HG02642 (cell line): ENCODE measurements around the gene TBC1D9B.
A peak's percentile ranks its signal among the peaks of the same experiment; 100 is the strongest.

ENCODE experiments used
- ATAC-seq: cut with Tn5 transposase; IDR thresholded peaks from one replicate; pipeline ENCODE4 v1.9.1; 2021; ENCODE audit warnings: mild to moderate bottlenecking; ENCODE audit not compliant: unreplicated experiment, poor library complexity

The TBC1D9B gene

GRCh38 chr5:179822444-179822990 is 85.2 kb downstream of the TBC1D9B start:
- ATAC-seq = no peak

DNA sequence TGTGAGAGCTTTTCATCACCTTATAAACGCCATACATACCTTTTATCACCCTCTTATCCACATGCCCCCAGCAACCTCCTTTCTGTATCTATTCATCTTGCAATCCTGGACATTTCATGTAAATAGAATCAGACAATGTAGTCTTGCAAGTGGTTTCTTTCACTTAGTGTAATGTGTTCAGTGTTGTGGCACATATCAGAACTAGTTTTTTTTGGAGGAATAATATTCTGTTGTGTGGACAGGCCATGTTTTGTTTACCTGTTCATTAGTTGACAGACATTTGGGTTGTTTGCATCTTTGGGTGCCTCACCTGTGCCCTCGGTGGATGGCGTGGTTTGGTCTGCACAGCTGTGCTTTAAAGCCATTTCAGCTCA is 85.7 kb downstream of the TBC1D9B start:
- no peak for ATAC-seq

- ATAC-seq = peak; percentile 43
Measured at GRCh38 chr5:179821298-179822058, 86.2 kb downstream of the TBC1D9B start.

GRCh38 chr5:179820483-179821297 is 87.0 kb downstream of the TBC1D9B start, which contains the start of gene SQSTM1:
TSS of gene SQSTM1 (plus strand) at chr5:179820905. CDS start at chr5:179820937, 32 bp downstream.
- peak; percentile 47 for ATAC-seq

DNA sequence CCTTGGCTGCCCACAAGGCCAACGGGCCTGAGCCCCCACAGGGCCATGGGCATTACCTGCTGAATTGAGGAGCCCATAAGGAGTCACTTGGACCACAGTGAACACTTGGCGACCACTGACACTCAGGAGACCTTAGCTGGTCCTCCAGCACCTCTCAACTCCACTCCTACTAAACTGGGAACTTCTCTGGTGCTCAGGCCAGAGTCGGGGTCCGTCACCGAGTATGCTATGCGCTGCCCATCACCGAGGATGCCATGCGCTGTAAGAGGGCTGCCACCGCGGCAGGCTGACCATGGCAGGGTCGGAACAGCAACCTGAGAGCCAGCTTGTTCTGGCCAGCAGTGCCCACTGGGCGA is 87.6 kb downstream of the TBC1D9B start:
- no peak for ATAC-seq

GRCh38 chr5:179819296-179820126 is 88.2 kb downstream of the TBC1D9B start:
- ATAC-seq = peak; percentile 22

DNA sequence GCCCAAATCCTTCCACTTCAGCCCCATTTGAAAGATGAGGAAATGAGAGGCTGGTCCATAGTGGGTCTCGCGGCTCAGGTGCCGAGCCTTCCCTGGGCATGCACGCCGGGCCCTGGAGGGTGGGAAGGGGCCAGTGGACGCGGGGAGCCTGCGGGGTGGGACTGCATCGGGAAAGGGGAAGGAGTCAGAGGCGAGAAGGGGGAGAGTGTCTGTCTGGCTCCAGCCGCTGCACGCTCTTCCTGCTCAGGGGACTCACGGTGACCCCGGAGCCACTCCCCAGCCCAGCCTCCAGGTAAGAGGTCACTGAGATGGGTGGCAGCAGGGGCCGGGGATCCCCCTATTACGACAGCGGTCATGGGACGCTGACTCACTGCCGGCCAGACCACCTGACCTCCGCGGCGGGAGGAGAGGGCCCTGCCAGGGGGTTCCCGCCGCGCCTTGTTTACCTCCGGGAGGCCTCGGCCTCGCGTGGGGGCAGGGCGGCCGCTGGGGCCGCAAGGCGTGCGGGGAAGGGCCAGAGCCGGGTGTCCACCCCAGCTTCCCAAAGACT is 88.9 kb downstream of the TBC1D9B start:
- peak; percentile 62 for ATAC-seq

DNA sequence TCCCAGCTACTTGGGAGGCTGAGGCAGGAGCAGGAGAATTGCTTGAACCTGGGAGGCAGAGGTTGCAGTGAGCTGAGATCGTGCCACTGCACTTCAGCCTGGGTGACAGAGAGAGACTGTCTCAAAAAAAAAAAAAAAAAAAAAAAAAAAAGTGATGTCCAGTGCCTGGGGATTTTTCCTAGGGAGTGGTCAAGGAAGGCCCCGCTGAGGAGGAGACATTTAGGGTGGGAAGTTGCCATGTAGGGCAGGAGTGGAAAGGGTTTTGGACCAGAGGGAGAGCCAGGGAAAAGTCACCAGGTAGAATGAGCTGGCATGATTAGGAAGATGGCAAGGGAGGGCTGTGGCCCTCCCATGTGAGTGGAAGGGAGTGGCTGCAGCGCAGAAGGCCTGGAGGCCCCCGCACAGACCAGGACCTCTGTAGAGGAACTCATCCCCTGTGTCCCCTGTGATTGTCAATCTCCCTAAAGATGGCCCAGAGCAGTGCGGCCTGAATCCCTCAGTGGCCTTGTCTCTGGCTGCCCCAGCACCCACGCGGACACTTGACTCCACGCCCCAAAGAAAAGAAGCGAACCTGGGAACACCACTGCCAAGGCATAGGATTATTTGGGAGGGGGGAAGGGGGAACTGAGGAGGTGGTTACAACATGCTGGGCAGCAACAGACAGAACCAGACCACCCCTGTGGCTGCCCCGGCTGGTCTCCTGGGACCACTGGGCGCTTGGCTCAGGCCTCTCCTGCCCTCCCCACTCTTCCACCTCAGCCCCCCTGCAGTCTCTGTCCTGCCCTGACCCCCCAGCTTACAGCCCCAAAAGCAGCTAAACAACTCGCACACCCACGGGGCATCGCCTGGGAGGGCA is 89.6 kb downstream of the TBC1D9B start:
- no peak for ATAC-seq

DNA sequence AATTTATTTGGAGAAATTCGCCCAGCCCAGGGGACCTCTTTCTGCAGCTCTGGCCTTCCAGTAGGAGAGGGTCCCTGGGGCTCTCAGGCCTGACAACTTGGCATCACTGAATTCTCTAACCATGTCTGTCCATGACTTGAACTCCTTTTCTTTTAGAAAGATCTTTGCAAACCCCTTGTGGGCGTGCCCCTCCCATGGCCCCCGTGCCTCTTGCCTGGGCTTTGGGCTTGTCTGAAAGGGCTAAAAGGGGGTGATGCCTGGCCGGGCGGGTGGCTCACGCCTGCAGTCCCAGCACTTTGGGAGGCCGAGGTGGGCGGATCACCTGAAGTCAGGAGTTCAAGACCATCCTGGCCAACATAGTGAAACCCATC is 90.2 kb downstream of the TBC1D9B start:
- ATAC-seq = no peak

DNA sequence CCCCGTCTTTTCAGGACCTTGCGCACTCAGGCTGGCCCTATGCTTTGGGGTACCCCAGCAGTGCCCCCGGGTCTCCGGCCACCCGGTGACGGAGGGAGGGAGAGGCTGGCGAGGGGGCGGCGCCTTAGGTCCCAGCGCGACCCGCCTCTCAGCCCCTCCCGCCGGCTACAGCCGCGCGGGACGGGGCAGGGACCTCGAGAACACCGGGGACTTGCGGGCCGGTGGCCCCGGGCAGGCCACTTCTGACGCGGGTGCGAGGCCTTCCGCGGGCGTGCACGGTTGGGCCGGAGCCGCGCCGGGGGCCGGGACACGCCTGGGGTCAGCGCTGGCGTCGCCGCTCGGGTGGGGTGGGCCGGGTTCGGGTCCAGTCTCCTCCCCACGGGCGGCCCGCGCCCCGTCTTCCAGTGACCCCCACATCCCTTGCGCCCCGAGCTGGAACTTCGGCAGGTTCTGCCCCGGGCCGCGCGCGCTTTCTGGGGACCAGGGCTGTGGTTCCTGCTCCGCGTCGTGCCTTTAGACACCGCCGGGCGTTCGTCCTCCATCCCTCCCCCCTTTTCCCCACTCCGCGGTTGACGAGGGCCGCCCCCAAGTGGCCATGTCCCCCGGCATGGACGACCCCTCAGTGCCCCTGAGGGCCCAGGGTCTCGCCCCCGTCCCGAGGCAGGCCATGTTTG is 90.8 kb downstream of the TBC1D9B start:
- ATAC-seq = no peak

- ATAC-seq = no peak
Measured at GRCh38 chr5:179816401-179816795, 91.3 kb downstream of the TBC1D9B start.

DNA sequence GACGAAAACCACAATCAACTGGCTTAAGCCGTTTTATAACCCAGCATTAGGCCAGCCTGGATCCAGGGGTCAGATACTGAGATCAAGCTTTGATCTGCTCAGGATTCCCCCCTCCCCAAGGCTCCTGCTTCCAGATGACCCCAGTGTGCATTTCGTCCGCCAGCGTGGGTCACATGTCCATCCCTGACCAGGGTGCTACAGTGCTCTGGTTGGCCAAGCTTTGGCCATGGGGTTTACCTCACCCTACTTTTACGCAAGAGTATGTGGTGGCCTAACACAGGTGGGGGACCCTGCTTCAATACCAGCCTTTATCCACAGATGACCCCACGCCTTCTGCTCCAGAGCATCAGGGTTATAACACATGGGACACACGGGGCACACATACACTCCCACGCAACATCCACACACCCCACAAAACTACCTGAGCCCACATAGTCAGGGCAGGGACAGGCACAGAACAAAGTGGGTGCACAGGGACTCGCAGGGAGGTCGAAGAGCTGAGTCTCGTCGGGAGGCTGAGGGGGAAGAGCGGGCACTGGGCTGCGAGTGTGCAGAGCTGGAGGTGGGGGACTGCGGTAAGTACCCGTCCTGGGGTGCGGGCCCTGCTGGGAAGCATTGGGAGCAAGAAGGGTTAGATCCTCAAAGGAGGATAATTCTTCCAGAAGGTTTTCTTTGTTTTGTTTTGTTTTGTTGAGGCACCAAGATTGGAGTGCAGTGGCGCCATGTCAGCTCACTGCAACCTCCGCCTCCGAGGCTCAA is 92.0 kb downstream of the TBC1D9B start:
- ATAC-seq = no peak

- ATAC-seq = no peak
Measured at GRCh38 chr5:179814090-179814489, 93.6 kb downstream of the TBC1D9B start.

DNA sequence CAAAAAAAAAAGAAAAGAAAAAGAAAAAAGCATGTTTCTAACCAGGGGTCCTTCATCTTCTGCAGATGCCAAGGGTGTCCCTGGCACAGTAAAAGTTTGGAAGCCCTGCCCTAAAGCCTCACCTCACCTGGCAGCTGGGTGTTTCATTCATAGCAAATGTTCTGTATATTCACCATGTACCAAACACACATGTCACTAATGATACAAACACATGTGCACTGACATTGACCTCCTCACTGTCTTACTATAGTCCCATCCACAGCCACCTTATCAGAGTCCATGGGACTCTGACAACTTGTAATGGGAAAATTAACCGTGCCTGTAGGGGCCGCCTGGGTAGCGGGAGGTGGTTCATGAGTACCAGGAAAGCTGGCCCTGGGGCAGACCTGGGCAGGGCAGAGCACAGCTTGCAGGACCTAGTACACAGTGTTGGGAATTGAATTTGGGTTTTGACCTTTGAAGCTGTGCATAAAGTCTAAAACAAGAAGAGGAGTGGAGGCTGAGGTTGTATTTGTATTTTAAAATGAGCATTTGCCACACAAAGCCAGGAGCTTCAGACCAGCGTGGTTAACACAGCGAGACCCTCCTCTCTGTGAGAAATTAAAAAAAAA is 94.6 kb downstream of the TBC1D9B start:
- no peak for ATAC-seq

GRCh38 chr5:179812135-179812825 is 95.4 kb downstream of the TBC1D9B start:
- ATAC-seq = no peak
